ENCODE data around the gene ROS1.

Gene ROS1

DNA sequence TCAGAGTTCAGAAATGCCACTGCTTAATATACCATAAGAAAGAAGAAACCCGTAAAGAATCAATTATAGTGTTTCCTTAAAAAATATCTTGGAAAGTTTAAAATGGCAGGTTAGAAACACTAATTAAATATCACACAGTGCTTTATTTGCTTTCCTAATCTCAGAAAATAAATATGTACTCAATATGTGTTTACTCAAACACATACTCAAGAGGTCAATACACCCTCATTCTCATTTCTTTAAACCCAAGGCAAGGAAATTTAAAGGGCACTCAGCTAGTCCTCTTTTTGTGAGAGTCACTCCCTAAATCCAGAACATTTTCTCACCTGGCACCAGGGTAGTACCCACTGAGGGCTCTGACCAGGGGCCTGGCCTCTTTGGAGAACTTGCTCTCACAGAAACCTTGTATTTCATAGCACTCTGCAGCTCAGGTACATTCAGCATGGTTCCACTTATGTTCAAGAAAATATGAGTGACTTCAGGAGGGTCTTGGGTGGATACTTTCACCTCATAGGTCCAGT lies 38.2 kb downstream of the ROS1 start (continued):
- no peak for TF ChIP-seq BACH2 (CRISPR knock-in tag; IDR thresholded peaks at IDR 0.05; ENCODE audit: borderline replicate concordance)

DNA sequence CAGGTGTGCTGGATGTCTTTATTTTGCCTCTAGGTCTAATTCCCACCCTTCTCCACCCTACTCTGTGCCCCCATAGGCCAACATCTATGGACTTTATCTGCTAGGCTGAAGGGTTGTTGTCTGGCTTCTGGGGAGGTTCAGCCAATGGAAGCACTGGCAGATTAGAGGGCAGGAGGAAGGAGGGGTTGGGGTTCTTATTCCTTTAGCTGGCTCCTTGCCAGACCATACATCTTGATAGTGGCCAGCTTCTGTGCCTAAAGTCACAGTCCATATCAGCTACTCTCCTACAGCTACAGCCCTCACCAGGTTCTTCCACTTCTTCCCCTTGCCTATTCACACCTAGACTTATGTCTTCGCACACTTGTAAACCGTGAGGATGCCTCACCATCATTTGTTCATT lies 41.1 kb downstream of the ROS1 start:
- TF ChIP-seq, protein P1, sequence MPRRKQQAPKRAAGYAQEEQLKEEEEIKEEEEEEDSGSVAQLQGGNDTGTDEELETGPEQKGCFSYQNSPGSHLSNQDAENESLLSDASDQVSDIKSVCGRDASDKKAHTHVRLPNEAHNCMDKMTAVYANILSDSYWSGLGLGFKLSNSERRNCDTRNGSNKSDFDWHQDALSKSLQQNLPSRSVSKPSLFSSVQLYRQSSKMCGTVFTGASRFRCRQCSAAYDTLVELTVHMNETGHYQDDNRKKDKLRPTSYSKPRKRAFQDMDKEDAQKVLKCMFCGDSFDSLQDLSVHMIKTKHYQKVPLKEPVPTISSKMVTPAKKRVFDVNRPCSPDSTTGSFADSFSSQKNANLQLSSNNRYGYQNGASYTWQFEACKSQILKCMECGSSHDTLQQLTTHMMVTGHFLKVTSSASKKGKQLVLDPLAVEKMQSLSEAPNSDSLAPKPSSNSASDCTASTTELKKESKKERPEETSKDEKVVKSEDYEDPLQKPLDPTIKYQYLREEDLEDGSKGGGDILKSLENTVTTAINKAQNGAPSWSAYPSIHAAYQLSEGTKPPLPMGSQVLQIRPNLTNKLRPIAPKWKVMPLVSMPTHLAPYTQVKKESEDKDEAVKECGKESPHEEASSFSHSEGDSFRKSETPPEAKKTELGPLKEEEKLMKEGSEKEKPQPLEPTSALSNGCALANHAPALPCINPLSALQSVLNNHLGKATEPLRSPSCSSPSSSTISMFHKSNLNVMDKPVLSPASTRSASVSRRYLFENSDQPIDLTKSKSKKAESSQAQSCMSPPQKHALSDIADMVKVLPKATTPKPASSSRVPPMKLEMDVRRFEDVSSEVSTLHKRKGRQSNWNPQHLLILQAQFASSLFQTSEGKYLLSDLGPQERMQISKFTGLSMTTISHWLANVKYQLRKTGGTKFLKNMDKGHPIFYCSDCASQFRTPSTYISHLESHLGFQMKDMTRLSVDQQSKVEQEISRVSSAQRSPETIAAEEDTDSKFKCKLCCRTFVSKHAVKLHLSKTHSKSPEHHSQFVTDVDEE (CRISPR knock-in tag; IDR thresholded peaks at IDR 0.05), result no peak
- TF ChIP-seq SNAI2 (CRISPR knock-in tag; IDR thresholded peaks at IDR 0.05), result no peak
- TF ChIP-seq ISL1 (CRISPR knock-in tag; IDR thresholded peaks at IDR 0.05), result no peak
- TF ChIP-seq ZNF565 (CRISPR knock-in tag; conservative IDR thresholded peaks at IDR 0.05; ENCODE audit: low read depth), result no peak
- ATAC-seq, result no peak

DNA sequence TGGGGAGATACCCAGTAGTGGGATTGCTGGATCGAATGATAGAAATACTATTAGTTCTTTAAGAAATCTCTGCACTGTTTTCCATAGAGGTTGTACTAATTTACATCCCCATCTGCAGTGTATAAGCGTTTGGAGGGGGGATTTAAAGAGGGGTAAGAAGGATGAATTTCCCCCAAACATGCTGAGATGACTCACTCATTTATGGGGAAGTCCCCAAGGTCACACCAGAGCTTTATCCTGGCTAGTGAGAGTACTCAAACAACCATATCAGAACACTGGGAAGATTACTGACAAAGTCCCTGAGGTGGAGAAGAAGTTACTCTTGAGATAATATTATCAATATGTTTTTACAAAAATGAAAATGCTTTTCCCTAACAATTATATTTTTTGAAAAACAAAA lies 44.0 kb downstream of the ROS1 start:
- no peak for ATAC-seq
- TF ChIP-seq GLIS3 (CRISPR knock-in tag; IDR thresholded peaks at IDR 0.05), result no peak
- TF ChIP-seq ESRRG (CRISPR knock-in tag; IDR thresholded peaks at IDR 0.05), result no peak
- no peak for TF ChIP-seq PPARA (CRISPR knock-in tag; IDR thresholded peaks at IDR 0.05; ENCODE audit: borderline replicate concordance)
- no peak for TF ChIP-seq BACH2 (CRISPR knock-in tag; IDR thresholded peaks at IDR 0.05; ENCODE audit: borderline replicate concordance)
- no peak for TF ChIP-seq ZFP3 (CRISPR knock-in tag; IDR thresholded peaks at IDR 0.05)
- no peak for TF ChIP-seq ZNF70 (CRISPR knock-in tag; IDR thresholded peaks at IDR 0.05)
- no peak for TF ChIP-seq ZNF8 (CRISPR knock-in tag; IDR thresholded peaks at IDR 0.05)
- TF ChIP-seq ZFP30 (CRISPR knock-in tag; IDR thresholded peaks at IDR 0.05), result no peak
- TF ChIP-seq ISL1 (CRISPR knock-in tag; IDR thresholded peaks at IDR 0.05), result no peak
- TF ChIP-seq, protein P1 (CRISPR knock-in tag; IDR thresholded peaks at IDR 0.05), result no peak
- no peak for TF ChIP-seq ZNF565 (CRISPR knock-in tag; conservative IDR thresholded peaks at IDR 0.05; ENCODE audit: low read depth)
- TF ChIP-seq, protein P2, sequence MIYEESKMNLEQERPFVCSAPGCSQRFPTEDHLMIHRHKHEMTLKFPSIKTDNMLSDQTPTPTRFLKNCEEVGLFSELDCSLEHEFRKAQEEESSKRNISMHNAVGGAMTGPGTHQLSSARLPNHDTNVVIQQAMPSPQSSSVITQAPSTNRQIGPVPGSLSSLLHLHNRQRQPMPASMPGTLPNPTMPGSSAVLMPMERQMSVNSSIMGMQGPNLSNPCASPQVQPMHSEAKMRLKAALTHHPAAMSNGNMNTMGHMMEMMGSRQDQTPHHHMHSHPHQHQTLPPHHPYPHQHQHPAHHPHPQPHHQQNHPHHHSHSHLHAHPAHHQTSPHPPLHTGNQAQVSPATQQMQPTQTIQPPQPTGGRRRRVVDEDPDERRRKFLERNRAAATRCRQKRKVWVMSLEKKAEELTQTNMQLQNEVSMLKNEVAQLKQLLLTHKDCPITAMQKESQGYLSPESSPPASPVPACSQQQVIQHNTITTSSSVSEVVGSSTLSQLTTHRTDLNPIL (CRISPR knock-in tag; IDR thresholded peaks at IDR 0.05; ENCODE audit: low read depth), result no peak

DNA sequence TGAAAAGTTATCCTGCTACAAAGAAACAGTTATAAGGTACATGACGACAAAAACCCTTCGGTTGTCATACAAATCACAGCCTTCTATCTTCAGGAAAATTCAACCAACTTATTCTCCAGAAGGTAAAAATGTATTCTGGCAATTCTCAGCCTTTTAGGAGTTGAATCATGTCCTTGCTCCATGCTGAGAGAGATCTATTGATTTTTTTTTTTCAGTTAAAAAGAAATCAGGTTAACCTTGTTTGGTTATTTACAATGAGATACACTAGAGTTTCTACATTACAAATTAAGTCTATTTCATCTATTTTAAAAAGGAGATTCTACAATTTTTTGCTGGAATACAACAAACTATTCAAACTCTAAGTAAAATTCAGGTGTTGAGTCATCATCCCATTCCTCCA lies 45.4 kb downstream of the ROS1 start:
- no peak for TF ChIP-seq ZC3H10 (CRISPR knock-in tag; IDR thresholded peaks at IDR 0.05)
- TF ChIP-seq ESRRG (CRISPR knock-in tag; IDR thresholded peaks at IDR 0.05), result no peak
- no peak for TF ChIP-seq OSR1 (CRISPR knock-in tag; IDR thresholded peaks at IDR 0.05)
- TF ChIP-seq BACH2 (CRISPR knock-in tag; IDR thresholded peaks at IDR 0.05; ENCODE audit: borderline replicate concordance), result no peak
- TF ChIP-seq ZNF565 (CRISPR knock-in tag; conservative IDR thresholded peaks at IDR 0.05; ENCODE audit: low read depth), result no peak
- TF ChIP-seq CSDC2 (CRISPR knock-in tag; IDR thresholded peaks at IDR 0.05), result no peak
- no peak for TF ChIP-seq ARNTL (CRISPR knock-in tag; IDR thresholded peaks at IDR 0.05; ENCODE audit: borderline replicate concordance, low read depth)
- TF ChIP-seq, protein P2 (CRISPR knock-in tag; IDR thresholded peaks at IDR 0.05; ENCODE audit: low read depth), result no peak
- TF ChIP-seq, protein P3, sequence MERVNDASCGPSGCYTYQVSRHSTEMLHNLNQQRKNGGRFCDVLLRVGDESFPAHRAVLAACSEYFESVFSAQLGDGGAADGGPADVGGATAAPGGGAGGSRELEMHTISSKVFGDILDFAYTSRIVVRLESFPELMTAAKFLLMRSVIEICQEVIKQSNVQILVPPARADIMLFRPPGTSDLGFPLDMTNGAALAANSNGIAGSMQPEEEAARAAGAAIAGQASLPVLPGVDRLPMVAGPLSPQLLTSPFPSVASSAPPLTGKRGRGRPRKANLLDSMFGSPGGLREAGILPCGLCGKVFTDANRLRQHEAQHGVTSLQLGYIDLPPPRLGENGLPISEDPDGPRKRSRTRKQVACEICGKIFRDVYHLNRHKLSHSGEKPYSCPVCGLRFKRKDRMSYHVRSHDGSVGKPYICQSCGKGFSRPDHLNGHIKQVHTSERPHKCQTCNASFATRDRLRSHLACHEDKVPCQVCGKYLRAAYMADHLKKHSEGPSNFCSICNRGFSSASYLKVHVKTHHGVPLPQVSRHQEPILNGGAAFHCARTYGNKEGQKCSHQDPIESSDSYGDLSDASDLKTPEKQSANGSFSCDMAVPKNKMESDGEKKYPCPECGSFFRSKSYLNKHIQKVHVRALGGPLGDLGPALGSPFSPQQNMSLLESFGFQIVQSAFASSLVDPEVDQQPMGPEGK (CRISPR knock-in tag; IDR thresholded peaks at IDR 0.05; ENCODE audit: borderline replicate concordance), result no peak
- TF ChIP-seq, protein P4, sequence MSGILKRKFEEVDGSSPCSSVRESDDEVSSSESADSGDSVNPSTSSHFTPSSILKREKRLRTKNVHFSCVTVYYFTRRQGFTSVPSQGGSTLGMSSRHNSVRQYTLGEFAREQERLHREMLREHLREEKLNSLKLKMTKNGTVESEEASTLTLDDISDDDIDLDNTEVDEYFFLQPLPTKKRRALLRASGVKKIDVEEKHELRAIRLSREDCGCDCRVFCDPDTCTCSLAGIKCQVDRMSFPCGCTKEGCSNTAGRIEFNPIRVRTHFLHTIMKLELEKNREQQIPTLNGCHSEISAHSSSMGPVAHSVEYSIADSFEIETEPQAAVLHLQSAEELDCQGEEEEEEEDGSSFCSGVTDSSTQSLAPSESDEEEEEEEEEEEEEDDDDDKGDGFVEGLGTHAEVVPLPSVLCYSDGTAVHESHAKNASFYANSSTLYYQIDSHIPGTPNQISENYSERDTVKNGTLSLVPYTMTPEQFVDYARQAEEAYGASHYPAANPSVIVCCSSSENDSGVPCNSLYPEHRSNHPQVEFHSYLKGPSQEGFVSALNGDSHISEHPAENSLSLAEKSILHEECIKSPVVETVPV (CRISPR knock-in tag; IDR thresholded peaks at IDR 0.05), result no peak
- TF ChIP-seq TCF4 (CRISPR knock-in tag; IDR thresholded peaks at IDR 0.05; ENCODE audit: borderline replicate concordance), result no peak
- TF ChIP-seq, protein P5, sequence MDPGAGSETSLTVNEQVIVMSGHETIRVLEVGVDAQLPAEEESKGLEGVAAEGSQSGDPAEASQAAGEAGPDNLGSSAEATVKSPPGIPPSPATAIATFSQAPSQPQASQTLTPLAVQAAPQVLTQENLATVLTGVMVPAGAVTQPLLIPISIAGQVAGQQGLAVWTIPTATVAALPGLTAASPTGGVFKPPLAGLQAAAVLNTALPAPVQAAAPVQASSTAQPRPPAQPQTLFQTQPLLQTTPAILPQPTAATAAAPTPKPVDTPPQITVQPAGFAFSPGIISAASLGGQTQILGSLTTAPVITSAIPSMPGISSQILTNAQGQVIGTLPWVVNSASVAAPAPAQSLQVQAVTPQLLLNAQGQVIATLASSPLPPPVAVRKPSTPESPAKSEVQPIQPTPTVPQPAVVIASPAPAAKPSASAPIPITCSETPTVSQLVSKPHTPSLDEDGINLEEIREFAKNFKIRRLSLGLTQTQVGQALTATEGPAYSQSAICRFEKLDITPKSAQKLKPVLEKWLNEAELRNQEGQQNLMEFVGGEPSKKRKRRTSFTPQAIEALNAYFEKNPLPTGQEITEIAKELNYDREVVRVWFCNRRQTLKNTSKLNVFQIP (CRISPR knock-in tag; IDR thresholded peaks at IDR 0.05; ENCODE audit: borderline replicate concordance, low read depth), result no peak
- TF ChIP-seq GLIS3 (CRISPR knock-in tag; IDR thresholded peaks at IDR 0.05), result no peak
- no peak for TF ChIP-seq ZFP3 (CRISPR knock-in tag; IDR thresholded peaks at IDR 0.05)
- no peak for TF ChIP-seq ZNF70 (CRISPR knock-in tag; IDR thresholded peaks at IDR 0.05)
- no peak for TF ChIP-seq PPARA (CRISPR knock-in tag; IDR thresholded peaks at IDR 0.05; ENCODE audit: borderline replicate concordance)
- ATAC-seq, result no peak
